HepG2 (cell line): ENCODE results near the gene FGF1. TPM values are rescaled to one million over a fixed set of nuclear protein-coding genes. Genes with fewer than 3 reads are reported as not detected.

Source experiments
- ATAC-seq: fragments of 200-7000 bp; cut with Tn5 transposase; 3 replicates; pipeline ENCODE4 v1.9.1; 2020; ENCODE audit warnings: mild to moderate bottlenecking, moderate library complexity
- BruUV-seq: library from RNA; stranded (reverse); fragments of 400-500 nt; replicated peaks from 2 replicates; lab custom pipeline; 2021; lab: Mats Ljungman, UMichigan
- CTCF ChIA-PET: fragments of 300-600 bp; formaldehyde crosslinking; extraction: SDS; loops from one replicate; lab custom pipeline; 2021; ENCODE audit warnings: low total read pairs, inconsistent platforms, low intra/inter-chr PET ratio; lab: Yijun Ruan, JAX
- POLR2A ChIA-PET: fragments of 350-600 bp; sonication (Branson Sonifier 250); formaldehyde crosslinking; loops from one replicate; lab custom pipeline; 2020; ENCODE audit warnings: antibody characterized with exemption, inconsistent platforms; lab: Yijun Ruan, JAX
- DNase-seq: peaks from one replicate; pipeline ENCODE4 v3.0.0-alpha.2; 2015; ENCODE audit warnings: low spot score
- FAIRE-seq: peaks from 3 replicates; lab custom pipeline; 2011; peaks lifted over from hg19 to GRCh38; lab: Jason Lieb, UNC
- H2AFZ ChIP-seq: one replicate; pipeline ENCODE4 v1.6.1; 2011; ENCODE audit warnings: low read length, inconsistent platforms
- H3K27ac ChIP-seq: fragments of 300-600 bp; 3 replicates; pipeline ENCODE4 v1.8.0; 2011; ENCODE audit warnings: mixed run types, mild to moderate bottlenecking, mixed read lengths, low read length, inconsistent platforms; ENCODE audit not compliant: insufficient read depth; ENCODE audit errors: extremely low read length
- H3K27me3 ChIP-seq, 2 experiments: fragments of 200-600 bp in 1 of 2; 2 replicates in 1 of 2; 3 replicates in 1 of 2; pipeline versions ENCODE4 v1.6.0 to v1.8.0; 2011; ENCODE audit warnings: low read length in 2 of 2, mild to moderate bottlenecking in 2 of 2, moderate library complexity in 2 of 2, inconsistent platforms in 1 of 2; ENCODE audit not compliant: insufficient read depth in 2 of 2, control insufficient read depth in 1 of 2
- H3K36me3 ChIP-seq, 2 experiments: fragments of 200-600 bp in 1 of 2; replicated peaks in 1 of 2; 2 replicates in 1 of 2; 3 replicates in 1 of 2; pipeline versions ENCODE4 v1.5.1 to v1.8.0; 2011; ENCODE audit warnings: low read length in 2 of 2, inconsistent platforms in 1 of 2; ENCODE audit not compliant: insufficient read depth in 2 of 2, control insufficient read depth in 1 of 2
- H3K4me1 ChIP-seq: 2 replicates; pipeline ENCODE4 v1.5.1; 2012; ENCODE audit warnings: low read length, inconsistent platforms; ENCODE audit not compliant: insufficient read depth
- H3K4me2 ChIP-seq: 2 replicates; pipeline ENCODE4 v1.6.0; 2011; ENCODE audit warnings: low read depth, low read length, inconsistent platforms
- H3K4me3 ChIP-seq, 3 experiments: fragments of 200-600 bp in 1 of 3; sonication (generic), shearing (Covaris generic) in 1 of 3; replicated peaks in 1 of 3; 2 replicates each; pipeline ENCODE4 v1.5.1; 2011 to 2016; ENCODE audit warnings: low read length in 3 of 3, inconsistent platforms in 2 of 3, low read depth in 2 of 3, mild to moderate bottlenecking in 2 of 3, control low read depth in 1 of 3, mixed read lengths in 1 of 3; ENCODE audit not compliant: insufficient read depth in 1 of 3
- H3K79me2 ChIP-seq: one replicate; pipeline ENCODE4 v1.6.1; 2011; ENCODE audit warnings: low read length, inconsistent platforms; ENCODE audit not compliant: insufficient read depth
- H3K9ac ChIP-seq: 2 replicates; pipeline ENCODE4 v1.6.0; 2011; ENCODE audit warnings: mild to moderate bottlenecking, low read depth, low read length, inconsistent platforms; ENCODE audit not compliant: insufficient read depth
- H3K9me3 ChIP-seq: 2 replicates; pipeline ENCODE4 v1.5.1; 2012; ENCODE audit warnings: mild to moderate bottlenecking, low read length
- H4K20me1 ChIP-seq: 2 replicates; pipeline ENCODE4 v1.6.0; 2011; ENCODE audit warnings: inconsistent platforms, mild to moderate bottlenecking, low read length, moderate library complexity; ENCODE audit not compliant: insufficient read depth
- KDM1A ChIP-seq: IDR thresholded peaks from 2 replicates; pipeline ENCODE4 v1.6.1; 2016; ENCODE audit warnings: missing compliant biosample characterization
- NBN ChIP-seq: fragments of 450-650 bp; conservative IDR thresholded peaks from 2 replicates; pipeline ENCODE4 v1.6.1; 2017
- PAX8 ChIP-seq: sonication (generic); formaldehyde crosslinking; IDR thresholded peaks from 2 replicates; pipeline ENCODE4 v1.8.0; 2022; ENCODE audit warnings: mild to moderate bottlenecking, missing genetic modification reagents, borderline replicate concordance
- SMARCE1 ChIP-seq: fragments of 450-650 bp; IDR thresholded peaks from 2 replicates; pipeline ENCODE4 v1.6.1; 2017; ENCODE audit warnings: borderline replicate concordance
- SP2 ChIP-seq: sonication (generic); formaldehyde crosslinking; IDR thresholded peaks from 2 replicates; pipeline ENCODE4 v1.5.1; 2020; ENCODE audit warnings: mild to moderate bottlenecking, missing genetic modification reagents
- ZNF816 ChIP-seq: sonication (generic); formaldehyde crosslinking; IDR thresholded peaks from 2 replicates; pipeline ENCODE4 v1.8.0; 2022; ENCODE audit warnings: missing genetic modification reagents, mild to moderate bottlenecking, borderline replicate concordance
- WGBS: methylation state at CpG from one replicate; pipeline ENCODE4 v1.1.6; 2017; ENCODE audit warnings: low lambda C conversion rate; 5-methylcytosine and 5-hydroxymethylcytosine counted together
- in situ Hi-C: cut with HindIII; loops from 2 replicates; pipeline ENCODE4 v1.10.0; 2017; ENCODE audit warnings: low pct_unique_long_range_greater_than_20kb; ENCODE audit not compliant: extremely low pct_ligation_motif_present
- intact Hi-C: fragments of 100-400 bp; cut with micrococcal nuclease; formaldehyde crosslinking; loops from one replicate; pipeline ENCODE4 v1.10.0; 2022; ENCODE audit not compliant: unreplicated experiment
- polyA plus RNA-seq, 8 experiments: library from polyadenylated mRNA; depleted of rRNA in 3 of 8; stranded (reverse) in 7 of 8; unstranded in 1 of 8; fragments of >200 nt; fragmentation: Illumina TruSeq in 4 of 8; extraction: Trizol in 4 of 8; gene quantifications; 2 replicates each; pipeline versions ENCODE4 v1.2.1 to v1.2.3, GENCODE V29; 2011 to 2016; ENCODE audit warnings: low read depth in 4 of 8, missing spikeins in 1 of 8, mixed read lengths in 1 of 8; ENCODE audit not compliant: insufficient read depth in 1 of 8
- total RNA-seq, 5 experiments: library from RNA; depleted of rRNA; stranded (reverse); fragments of >200 nt; fragmentation: Illumina TruSeq; extraction: Trizol; gene quantifications; 2 replicates each; pipeline ENCODE4 v1.2.3, GENCODE V29; 2016; ENCODE audit warnings: low read depth in 1 of 5
- TF ChIP-seq, protein P1 (sequence below): sonication (generic); formaldehyde crosslinking; IDR thresholded peaks from 2 replicates; pipeline ENCODE4 v1.4.0; 2020; ENCODE audit warnings: mild to moderate bottlenecking, low read depth, missing genetic modification reagents

Gene FGF1
- total and polyA plus RNA-seq, 2 of the 13 experiments (the other 11 are each of a cell fraction or from before 2014, with no cell fraction given) = not detected

DNA sequence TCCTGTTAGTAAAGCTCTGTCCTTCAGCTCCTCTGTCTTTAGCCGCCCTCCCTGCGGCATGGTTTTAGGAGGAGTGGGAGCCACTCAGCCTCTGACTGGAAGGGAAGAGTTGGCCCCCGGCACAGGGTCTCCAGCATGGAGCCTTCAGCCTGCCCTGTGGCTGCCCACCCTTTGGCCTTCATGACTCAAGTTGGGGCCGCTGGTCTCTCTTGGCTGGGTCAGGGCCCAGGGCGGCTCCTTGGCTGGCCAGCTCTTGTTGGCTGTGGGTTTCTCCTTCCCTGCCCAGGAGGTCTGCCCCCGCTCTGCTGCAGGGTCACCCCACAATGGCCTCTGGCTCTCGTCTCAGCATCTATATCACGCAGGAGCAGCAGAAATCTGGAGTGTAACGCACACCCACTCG, 25.7 kb downstream of the FGF1 start:
- BruUV-seq = no TSS peak
- Histone ChIP-seq H3K4me3 (no peak overlapping the region), H3K4me2 (no peak overlapping the region), H3K27me3 (peaks cover 3 to 8% of the 10 kb centered on the region in 2 experiments; a peak in 4 of 5 replicates), H3K9ac (no peak overlapping the region), H3K79me2 (no peaks in the 10 kb centered on the region), H3K9me3 (no peaks in the 10 kb centered on the region), H3K27ac (no peak overlapping the region), H2AFZ (no peak overlapping the region), H4K20me1 (no peaks in the 10 kb centered on the region), H3K36me3 (no peaks in the 10 kb centered on the region), H3K4me1 (no peaks in the 10 kb centered on the region)
- FAIRE-seq (no peak), DNase-seq (no peak), ATAC-seq (no peak)
- intact Hi-C loops = no loop called here
- ChIA-PET CTCF (no interaction called here), POLR2A (no interaction called here)
- in situ Hi-C loops = no loop called here
- no peak for TF ChIP-seq SMARCE1
- no peak for TF ChIP-seq SP2 (CRISPR knock-in tag)
- TF ChIP-seq, protein P1, sequence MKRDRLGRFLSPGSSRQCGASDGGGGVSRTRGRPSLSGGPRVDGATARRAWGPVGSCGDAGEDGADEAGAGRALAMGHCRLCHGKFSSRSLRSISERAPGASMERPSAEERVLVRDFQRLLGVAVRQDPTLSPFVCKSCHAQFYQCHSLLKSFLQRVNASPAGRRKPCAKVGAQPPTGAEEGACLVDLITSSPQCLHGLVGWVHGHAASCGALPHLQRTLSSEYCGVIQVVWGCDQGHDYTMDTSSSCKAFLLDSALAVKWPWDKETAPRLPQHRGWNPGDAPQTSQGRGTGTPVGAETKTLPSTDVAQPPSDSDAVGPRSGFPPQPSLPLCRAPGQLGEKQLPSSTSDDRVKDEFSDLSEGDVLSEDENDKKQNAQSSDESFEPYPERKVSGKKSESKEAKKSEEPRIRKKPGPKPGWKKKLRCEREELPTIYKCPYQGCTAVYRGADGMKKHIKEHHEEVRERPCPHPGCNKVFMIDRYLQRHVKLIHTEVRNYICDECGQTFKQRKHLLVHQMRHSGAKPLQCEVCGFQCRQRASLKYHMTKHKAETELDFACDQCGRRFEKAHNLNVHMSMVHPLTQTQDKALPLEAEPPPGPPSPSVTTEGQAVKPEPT (CRISPR knock-in tag) = no peak
- no peak for TF ChIP-seq KDM1A (CRISPR knock-in tag)
- no peak for TF ChIP-seq PAX8 (CRISPR knock-in tag)
- no peak for TF ChIP-seq ZNF816
- 73% methylated on average over 8 of the region's 10 CpGs for WGBS

DNA sequence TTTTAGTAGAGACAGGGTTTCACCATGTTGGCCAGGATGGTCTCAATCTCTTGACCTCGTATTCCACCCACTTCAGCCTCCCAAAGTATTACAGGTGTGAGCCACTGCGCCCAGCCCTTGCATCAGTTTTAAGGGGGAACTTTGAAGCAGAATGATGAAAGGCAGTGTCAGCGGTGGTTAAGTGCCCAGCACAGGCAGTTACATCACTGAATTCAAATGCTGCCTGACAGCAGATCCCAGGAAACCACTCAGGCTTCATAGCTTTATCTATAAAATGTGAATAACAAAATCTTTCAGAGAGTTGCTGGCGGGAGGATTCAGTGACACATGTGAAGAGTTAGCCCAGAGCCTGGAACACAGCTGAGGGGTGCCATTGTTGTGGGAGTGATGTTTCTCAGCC, 26.5 kb downstream of the FGF1 start:
- no peak for FAIRE-seq

More for the DNA sequence above, 26.5 kb downstream of the FGF1 start:
- H3K27me3 ChIP-seq = peaks cover 3 to 10% of the 10 kb centered on the region in 2 experiments; a peak in 4 of 5 replicates
- H3K4me1 ChIP-seq = no peaks in the 10 kb centered on the region
- no peak overlapping the region for H3K9ac ChIP-seq
- ChIA-PET POLR2A (no interaction called here), CTCF (no interaction called here)
- no peaks in the 10 kb centered on the region for H3K9me3 ChIP-seq
- no peak for ATAC-seq
- no peaks in the 10 kb centered on the region for H4K20me1 ChIP-seq
- TF ChIP-seq NBN = no peak
- DNase-seq = no peak
- H3K36me3 ChIP-seq = no peaks in the 10 kb centered on the region
- in situ Hi-C loops = loop anchor here (5.0 kb wide), 1 partner anchor 38 kb away; no protein-coding TSS in a partner anchor
- BruUV-seq = no TSS peak
- no peak overlapping the region for H3K27ac ChIP-seq
- intact Hi-C loops = loop anchor here (5.0 kb wide), 1 partner anchor 228 kb away; no protein-coding TSS in a partner anchor
- no peak overlapping the region for H2AFZ ChIP-seq
- no peaks in the 10 kb centered on the region for H3K79me2 ChIP-seq
- no peak overlapping the region for H3K4me2 ChIP-seq
- no peak overlapping the region for H3K4me3 ChIP-seq
- WGBS = 43% methylated on average over 4 of the region's 4 CpGs
